ENCODE data around the gene MAN2B2.

DNA sequence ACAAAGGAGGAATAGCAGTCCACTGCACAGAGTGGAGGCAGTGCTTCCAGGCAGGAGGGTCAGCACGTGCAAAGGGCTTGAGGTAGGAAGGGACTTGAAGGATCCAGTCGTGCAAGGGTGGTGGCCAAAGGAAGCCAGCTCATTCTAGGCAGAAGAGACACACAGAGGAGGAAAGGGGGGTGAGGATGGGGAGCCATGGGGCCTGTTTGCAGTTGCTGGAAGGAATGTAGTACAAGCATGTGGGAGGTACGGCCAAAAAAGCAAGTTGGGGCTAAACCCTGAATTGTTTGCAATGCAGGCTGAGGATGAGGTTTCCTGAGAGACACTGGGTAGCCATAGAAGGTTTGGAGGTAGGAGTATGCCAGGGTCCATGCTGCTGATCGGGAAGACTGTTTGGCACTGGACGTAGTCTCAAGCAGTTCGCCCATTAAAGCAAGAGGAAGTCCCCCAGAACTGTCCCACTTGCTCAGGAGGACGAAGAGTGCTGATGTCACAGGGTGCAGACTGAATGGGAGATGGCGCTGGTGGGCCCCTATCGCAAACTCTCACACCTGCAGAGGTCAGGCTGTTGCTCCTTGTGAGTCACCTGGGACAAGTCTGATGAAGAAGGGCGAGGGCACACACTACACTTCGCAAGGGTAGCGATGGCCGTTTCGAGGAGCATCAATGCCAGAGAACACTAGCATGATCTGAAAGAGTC lies 9.1 kb upstream of the MAN2B2 start:
- TF ChIP-seq ZNF274 (IDR thresholded peaks at IDR 0.05; ENCODE audit: low read depth, low read length) (no peak), SUZ12 (IDR thresholded peaks at IDR 0.05; ENCODE audit: extremely low read depth, insufficient read depth, insufficient read length) (no peak)

All from NT2/D1 (cell line).